Measurements from ENCODE around the gene IFI27.

The IFI27 gene

GRCh38 chr14:94158239-94158883, 47.8 kb downstream of the IFI27 start:
- no peak for DNase-seq

- DNase-seq, result no peak
Observed at GRCh38 chr14:94161058-94161457, 50.5 kb downstream of the IFI27 start.

DNA sequence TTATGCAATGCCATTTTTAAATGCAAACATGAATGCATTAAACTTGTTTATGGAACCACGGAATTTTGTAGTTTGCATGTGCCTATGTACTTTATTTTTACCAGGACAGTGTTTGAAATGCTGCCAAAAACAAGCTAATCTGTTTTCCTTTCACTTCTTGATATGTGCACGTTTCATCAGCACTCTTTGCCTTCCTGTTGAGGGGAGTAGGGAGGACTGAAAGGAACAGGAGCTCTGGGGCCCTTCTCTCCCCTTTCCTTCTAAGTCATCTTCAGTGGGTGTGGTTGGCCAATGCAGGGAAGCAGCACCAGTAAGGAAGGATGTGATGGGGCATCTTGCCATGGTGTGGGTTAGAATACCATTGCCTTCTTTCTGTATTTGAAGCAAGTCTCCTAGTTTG, 51.4 kb downstream of the IFI27 start:
- DNase-seq, result no peak

GRCh38 chr14:94162466-94162865, 51.9 kb downstream of the IFI27 start:
- DNase-seq, result no peak

GRCh38 chr14:94163796-94164195, 53.3 kb downstream of the IFI27 start:
- DNase-seq, result no peak

GRCh38 chr14:94164685-94165431, 54.3 kb downstream of the IFI27 start:
- no peak for DNase-seq

DNA sequence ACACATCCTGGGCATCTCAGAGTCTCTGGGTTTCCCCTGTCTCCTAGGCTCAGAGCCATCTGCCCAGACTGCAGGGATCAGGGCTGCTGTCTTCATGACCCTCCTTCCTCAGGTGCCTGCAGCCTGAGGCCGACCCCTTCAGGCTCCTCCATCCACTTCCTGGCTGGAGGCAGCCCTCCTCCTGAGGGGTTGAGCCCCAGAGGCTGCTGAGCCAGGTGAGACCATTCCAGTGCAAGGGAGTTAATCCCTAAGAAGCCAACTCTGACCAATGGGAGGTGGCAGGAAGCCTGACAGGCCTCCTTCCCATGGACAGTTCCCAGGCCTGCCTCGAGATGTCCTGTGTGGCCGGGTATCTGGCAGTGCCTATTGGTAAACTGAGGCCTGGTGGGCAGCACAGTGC, 55.2 kb downstream of the IFI27 start:
- no peak for DNase-seq
